NCI-H146 (cell line): ENCODE measurements around the gene KCNJ11.

Experiments used
- DNase-seq: peaks from one replicate; lab custom pipeline; 2025; lab: John Stamatoyannopoulos, UW

The KCNJ11 gene

DNA sequence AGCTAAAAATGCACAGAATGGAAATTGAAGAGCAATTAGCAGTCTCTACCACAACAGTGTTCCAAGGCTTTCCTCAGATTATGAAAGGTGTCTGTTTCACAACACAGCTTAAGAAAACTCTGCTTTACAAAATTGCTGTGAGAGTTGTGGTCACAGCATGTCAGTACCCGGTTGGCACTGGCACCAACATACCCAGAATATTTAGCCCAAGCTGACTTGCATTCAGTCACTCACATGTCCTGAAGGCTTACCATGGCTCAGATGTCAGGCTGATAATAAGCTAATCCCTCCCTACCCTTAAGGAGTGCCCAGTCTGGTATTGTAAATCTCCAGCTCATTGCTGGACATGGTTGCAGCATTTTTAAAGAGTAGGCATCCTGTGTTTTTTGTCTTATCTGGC lies 22.0 kb downstream of the KCNJ11 start:
- no peak for DNase-seq

DNA sequence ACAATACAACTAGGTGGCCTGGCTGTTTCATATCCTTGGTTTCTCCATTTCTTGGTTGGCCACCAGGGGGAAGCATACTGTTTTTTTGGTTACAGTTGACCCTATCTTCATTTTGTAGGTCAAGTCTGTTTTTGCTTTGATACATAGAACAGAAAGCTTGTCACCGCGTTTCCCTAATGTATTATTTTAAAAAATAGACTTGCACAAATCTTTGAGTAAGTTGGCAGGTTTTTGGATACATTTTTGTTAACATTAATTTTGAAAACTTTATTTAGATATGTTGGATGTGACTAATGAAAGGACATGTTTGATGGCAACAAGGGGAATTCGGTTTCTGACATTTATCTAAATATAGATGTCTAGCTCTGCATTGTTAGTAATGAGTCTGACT lies 33.9 kb downstream of the KCNJ11 start:
- peak; percentile 65 for DNase-seq

DNA sequence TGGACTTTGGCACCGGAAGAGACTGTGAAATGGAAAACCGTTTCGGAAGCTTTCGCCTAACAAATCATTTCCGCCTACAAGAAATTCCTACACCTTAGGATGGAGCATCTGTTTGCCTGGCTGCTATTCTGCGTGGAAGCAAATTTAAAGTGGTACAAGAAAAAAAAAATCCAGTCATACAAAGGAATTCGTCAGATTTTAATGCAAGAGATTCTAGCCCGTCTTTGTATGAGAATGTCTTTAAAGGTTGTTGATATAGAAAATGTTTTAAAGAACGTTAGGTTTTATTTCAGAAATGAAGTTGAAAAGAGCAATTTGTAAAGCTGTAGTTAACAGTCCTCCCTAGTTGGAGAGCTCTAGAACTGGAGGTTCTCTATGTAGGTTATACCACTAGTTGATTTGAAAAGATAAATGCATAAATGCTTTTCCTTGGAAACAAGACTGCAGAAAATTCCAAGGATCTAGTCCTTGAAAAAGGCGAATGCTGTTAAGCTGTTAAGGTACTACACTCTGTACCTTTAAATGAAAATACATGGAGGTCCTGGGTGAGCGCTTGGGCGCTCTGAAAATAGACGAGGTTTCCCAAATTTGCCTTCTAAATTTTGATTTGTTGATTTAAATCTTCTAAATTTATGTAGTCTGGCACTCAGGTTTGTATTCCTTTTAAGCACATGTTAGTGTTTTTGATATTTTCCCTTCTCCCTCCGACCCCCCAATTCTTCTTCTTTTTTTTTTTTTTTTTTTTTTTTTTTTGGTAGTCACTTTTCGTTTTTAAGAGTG lies 34.4 kb downstream of the KCNJ11 start:
- DNase-seq = no peak

DNA sequence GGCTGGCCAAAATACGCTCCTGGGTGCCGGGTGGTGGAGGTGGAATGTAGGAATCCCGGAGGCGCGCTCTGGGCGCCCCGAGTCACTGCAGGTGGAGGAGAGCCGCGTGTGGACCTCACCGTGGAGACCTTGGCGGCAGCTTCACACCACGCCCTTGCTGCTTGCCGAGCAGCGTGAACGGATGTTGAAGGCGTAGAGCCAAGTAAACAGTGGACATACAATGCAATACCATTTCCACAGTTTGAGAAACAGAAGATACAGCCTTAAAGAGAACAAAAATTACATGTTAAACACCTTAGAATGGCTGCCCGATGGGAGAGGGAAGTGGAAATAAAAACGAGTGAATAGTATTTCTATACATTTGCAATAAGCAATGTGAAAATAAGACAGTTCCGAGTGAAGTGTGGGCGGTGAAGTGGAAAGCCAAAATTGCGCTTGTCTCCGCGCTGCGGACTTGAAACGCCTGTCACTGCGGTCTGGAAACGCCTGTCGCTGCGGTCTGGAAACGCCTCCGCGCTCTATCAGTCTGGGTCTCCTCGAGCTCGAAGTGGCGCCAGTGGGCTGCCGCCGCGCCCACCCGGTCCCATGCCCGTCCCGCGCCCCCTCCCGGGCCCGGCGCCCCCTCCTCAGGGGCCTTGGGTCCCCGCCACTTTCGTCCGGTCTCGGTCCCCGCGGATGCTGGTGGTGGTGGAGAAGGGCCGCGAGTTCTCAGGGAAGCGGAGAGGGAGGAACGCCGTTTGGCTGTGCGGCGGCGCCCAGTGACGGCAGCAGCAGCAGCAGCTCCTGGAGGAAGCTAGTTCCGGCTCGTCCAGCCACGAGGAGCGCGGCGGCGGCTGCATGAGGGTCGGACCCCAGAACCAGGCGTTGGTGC lies 35.3 kb downstream of the KCNJ11 start:
- peak; percentile 81 for DNase-seq

DNA sequence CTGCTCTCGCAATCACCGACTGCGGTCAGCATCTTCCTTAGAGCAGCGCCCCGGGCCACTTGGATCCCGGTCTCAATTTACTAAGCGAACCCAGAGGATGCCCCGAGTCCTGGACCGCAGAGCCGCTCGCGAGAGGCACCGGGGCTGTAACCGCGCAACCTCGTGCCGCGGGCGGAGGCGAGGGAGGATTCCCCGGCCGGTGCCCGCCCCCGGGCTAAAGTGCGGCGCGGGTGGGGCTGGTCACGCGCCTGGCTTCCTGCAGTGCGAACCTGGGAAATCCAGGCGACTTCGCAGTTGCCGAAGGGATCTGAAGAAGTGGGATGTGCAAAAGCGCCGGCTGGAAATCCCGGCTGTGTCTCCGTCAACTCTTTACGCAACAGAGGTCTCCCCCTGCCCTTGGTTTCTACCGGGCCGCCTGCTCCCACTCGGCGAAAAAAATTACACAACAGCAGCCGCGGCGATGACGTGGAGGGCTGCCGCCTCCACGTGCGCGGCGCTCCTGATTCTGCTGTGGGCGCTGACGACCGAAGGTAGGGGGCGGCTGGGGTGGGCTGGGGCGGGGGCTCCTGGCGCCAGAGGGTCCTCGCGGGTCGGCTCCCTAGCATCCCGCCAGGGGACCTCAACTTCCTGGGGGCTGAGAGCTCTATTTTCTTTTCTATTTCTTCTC lies 36.8 kb downstream of the KCNJ11 start, which contains the start of gene NCR3LG1:
NCR3LG1 (plus strand) TSS at position 291 of the 667 bp plus-strand sequence; CDS start at position 461, 170 bp downstream.
- peak; percentile 73 for DNase-seq

DNA sequence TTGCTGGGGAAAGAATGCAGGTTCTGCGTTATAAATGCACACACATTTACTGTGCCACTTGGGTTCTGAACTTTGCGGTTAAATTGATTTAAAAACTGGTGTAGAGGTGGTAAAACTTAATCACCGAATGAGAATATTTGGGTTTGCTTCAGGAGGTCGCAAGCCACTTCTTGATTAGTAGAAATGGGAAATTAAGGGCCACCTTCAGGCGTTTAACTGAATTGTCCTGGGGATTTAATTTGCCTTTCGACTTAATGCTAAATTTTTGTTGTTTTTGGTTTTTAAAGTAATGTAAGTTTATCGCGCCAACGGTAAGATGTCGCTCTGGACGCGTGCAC lies 37.3 kb downstream of the KCNJ11 start:
- no peak for DNase-seq

DNA sequence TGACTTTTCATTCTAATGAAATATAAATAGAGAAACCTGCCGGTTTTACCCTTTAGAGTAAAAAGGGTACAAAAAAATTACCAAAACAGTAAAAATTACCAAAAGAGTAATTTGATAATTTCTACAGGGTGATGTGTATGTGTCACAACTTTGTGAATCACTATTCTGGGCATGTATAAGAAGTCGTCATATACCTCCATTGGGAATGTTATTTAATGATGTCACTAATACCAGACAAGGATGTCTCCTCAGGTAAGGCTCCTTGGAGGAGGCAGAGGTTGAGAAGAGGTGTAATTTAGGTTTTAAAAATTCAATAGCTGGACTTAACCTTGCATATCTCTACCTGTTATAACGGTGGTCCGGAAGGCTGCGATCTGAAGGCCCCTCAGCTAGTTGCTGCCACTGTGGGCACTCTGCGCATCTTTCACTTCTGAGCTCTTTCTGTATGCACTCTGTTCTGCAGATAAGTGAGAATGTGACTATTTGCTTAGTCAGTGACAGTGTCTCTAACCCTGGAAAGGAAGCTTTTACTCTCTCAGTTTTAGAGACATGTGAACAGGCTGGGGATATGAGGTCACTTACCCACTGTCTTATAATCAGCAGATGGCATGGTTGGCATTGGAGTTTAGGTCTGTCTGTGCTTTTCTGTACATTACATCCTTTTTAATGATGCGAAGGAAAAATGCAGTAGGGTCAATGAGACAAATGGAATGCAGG lies 37.8 kb downstream of the KCNJ11 start:
- DNase-seq = no peak

DNA sequence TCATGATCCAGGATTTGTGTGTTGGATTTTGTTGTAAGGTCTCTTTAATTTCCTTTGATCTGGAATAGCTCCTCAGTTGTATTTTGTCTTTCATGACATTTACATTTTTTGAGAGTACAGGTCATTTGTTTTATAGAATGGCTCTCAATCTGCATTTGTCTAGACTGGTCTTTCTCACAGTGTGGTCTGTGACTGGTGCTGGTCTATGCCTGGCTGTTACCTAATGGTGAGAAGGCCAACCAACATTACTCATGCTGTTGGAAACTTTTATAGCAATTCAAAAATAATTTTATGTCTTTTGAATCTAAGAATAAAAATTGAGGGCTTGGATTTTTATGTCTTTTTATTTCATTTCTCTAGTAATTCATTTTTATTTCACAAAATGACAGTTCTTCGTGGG lies 40.8 kb downstream of the KCNJ11 start:
- DNase-seq = no peak

DNA sequence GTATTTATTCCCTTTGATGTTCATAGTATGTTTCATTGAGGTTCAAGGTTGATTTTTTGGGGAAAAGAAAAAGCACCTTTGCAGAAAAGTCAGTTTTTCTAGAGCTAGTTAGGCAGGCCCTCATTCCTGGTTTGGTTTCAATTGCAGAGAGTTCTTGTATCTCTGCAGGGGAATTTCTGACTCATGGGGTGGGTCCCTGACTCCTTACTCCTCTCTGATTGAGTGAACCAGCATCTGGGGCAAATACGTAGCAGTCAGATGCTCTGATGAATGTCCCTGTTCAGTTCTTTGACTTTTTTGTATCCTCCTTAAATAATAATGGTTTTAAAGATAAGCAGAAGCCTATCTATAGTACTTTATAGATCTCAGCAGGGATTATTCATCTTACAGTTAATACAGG lies 44.6 kb downstream of the KCNJ11 start:
- DNase-seq = no peak

DNA sequence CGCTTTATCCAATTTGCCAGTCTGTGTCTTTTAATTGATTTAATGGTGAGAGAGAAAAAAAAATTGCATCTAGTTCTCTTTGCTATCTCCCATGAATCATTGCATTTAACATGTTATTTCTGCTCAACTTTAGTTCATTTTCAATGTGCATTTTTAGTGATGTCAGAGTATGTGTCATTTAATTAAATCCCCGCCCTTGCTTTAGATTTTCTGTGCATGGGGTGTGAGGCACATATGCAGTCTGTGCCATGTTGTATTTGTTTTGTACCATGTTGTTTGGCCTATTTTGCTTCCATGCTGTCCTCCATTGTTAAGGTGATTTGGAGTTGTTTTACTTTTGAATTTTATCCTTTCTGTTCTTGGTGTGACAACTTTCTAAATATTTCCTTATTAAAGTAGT lies 45.2 kb downstream of the KCNJ11 start:
- no peak for DNase-seq
